H9 (cell line): ENCODE measurements around the gene STT3B. TPM values are rescaled to one million over a fixed set of nuclear protein-coding genes. Genes with fewer than 3 reads are reported as not detected.
"Not testable (repeated sequence)": the region's sequence is repeated elsewhere in the genome, so short reads cannot be mapped to it uniquely, and the experiment has no call there.

Source experiments
- DNase-seq: peaks from one replicate; pipeline ENCODE4 v3.0.0-alpha.2; 2017
- H2AFZ ChIP-seq: one replicate; pipeline ENCODE4 v1.6.1; 2013; ENCODE audit warnings: mild to moderate bottlenecking, low read length, control low read depth, moderate library complexity
- H2AK5ac ChIP-seq: 2 replicates; pipeline ENCODE4 v1.6.1; 2013; ENCODE audit warnings: low read length, control low read depth, mixed read lengths; ENCODE audit not compliant: insufficient read length
- H2BK120ac ChIP-seq: one replicate; pipeline ENCODE4 v1.6.1; 2013; ENCODE audit warnings: low read depth, mild to moderate bottlenecking, low read length, control low read depth, inconsistent platforms; ENCODE audit not compliant: poor library complexity, severe bottlenecking
- H2BK12ac ChIP-seq: 2 replicates; pipeline ENCODE4 v1.6.1; 2013; ENCODE audit warnings: low read length, control low read depth, mixed read lengths, low read depth; ENCODE audit not compliant: insufficient read length
- H2BK15ac ChIP-seq: 2 replicates; pipeline ENCODE4 v1.6.1; 2013; ENCODE audit warnings: low read depth, low read length, control low read depth
- H2BK20ac ChIP-seq: one replicate; pipeline ENCODE4 v1.6.1; 2013; ENCODE audit warnings: low read depth, mild to moderate bottlenecking, low read length, control low read depth, inconsistent platforms; ENCODE audit not compliant: poor library complexity, severe bottlenecking
- H2BK5ac ChIP-seq: 2 replicates; pipeline ENCODE4 v1.6.1; 2013; ENCODE audit warnings: low read length, control low read depth, mixed read lengths; ENCODE audit not compliant: insufficient read length
- H3K14ac ChIP-seq: 2 replicates; pipeline ENCODE4 v1.6.1; 2013; ENCODE audit warnings: low read length, control low read depth; ENCODE audit not compliant: insufficient read depth
- H3K18ac ChIP-seq: 2 replicates; pipeline ENCODE4 v1.6.1; 2013; ENCODE audit warnings: low read depth, mild to moderate bottlenecking, mixed read lengths, low read length, control low read depth; ENCODE audit not compliant: insufficient read length
- H3K23ac ChIP-seq: 2 replicates; pipeline ENCODE4 v1.6.1; 2013; ENCODE audit warnings: low read length, control low read depth, mixed read lengths, low read depth; ENCODE audit not compliant: insufficient read length
- H3K23me2 ChIP-seq: 2 replicates; pipeline ENCODE4 v1.6.1; 2013; ENCODE audit warnings: low read depth, mild to moderate bottlenecking, mixed read lengths, low read length, control low read depth; ENCODE audit not compliant: insufficient read length, poor library complexity, severe bottlenecking
- H3K27ac ChIP-seq: 2 replicates; pipeline ENCODE4 v1.5.1; 2013; ENCODE audit warnings: low read length, control low read depth, mixed read lengths, low read depth; ENCODE audit not compliant: insufficient read length
- H3K27me3 ChIP-seq: 2 replicates; pipeline ENCODE4 v1.6.1; 2013; ENCODE audit warnings: low read length, control low read depth, inconsistent platforms; ENCODE audit not compliant: insufficient read depth
- H3K4ac ChIP-seq: 2 replicates; pipeline ENCODE4 v1.6.1; 2013; ENCODE audit warnings: low read depth, mild to moderate bottlenecking, control low read depth, inconsistent platforms, low read length, moderate library complexity
- H3K4me1 ChIP-seq: 2 replicates; pipeline ENCODE4 v1.6.1; 2013; ENCODE audit warnings: low read length, control low read depth, inconsistent platforms; ENCODE audit not compliant: insufficient read depth
- H3K4me2 ChIP-seq: 2 replicates; pipeline ENCODE4 v1.6.1; 2013; ENCODE audit warnings: low read length, control low read depth, mixed read lengths; ENCODE audit not compliant: insufficient read length, insufficient read depth
- H3K56ac ChIP-seq: 2 replicates; pipeline ENCODE4 v1.6.1; 2013; ENCODE audit warnings: low read depth, mild to moderate bottlenecking, mixed read lengths, low read length, control low read depth; ENCODE audit not compliant: insufficient read length
- H3K79me1 ChIP-seq: 2 replicates; pipeline ENCODE4 v1.6.1; 2013; ENCODE audit warnings: low read depth, mild to moderate bottlenecking, moderate library complexity, low read length, control low read depth, inconsistent platforms; ENCODE audit not compliant: insufficient read depth, poor library complexity, severe bottlenecking
- H3K79me2 ChIP-seq: 2 replicates; pipeline ENCODE4 v1.6.1; 2013; ENCODE audit warnings: low read length, control low read depth, inconsistent platforms; ENCODE audit not compliant: insufficient read depth
- H3K9ac ChIP-seq: 2 replicates; pipeline ENCODE4 v1.6.1; 2013; ENCODE audit warnings: low read length, control low read depth, mixed read lengths; ENCODE audit not compliant: insufficient read length; ENCODE audit errors: extremely low read depth
- H3K9me3 ChIP-seq: one replicate; pipeline ENCODE4 v1.6.1; 2013; ENCODE audit warnings: low read depth, low read length, inconsistent platforms; ENCODE audit not compliant: control insufficient read depth
- H3T11ph ChIP-seq: one replicate; pipeline ENCODE4 v1.6.1; 2013; ENCODE audit warnings: mild to moderate bottlenecking, low read length, control low read depth, inconsistent platforms
- H4K20me1 ChIP-seq: one replicate; pipeline ENCODE4 v1.6.1; 2013; ENCODE audit not compliant: control insufficient read depth, insufficient read length, insufficient read depth
- H4K5ac ChIP-seq: 2 replicates; pipeline ENCODE4 v1.6.1; 2013; ENCODE audit warnings: low read depth, mild to moderate bottlenecking, mixed read lengths, low read length, control low read depth; ENCODE audit not compliant: insufficient read length
- H4K8ac ChIP-seq: replicated peaks from 2 replicates; pipeline ENCODE4 v1.6.1; 2013; ENCODE audit warnings: low read length, control low read depth, mixed read lengths, low read depth; ENCODE audit not compliant: insufficient read length
- H4K91ac ChIP-seq: 2 replicates; pipeline ENCODE4 v1.6.1; 2013; ENCODE audit warnings: low read depth, mild to moderate bottlenecking, moderate library complexity, mixed read lengths, low read length, control low read depth; ENCODE audit not compliant: insufficient read length
- H3K27ac Mint-ChIP-seq, 3 experiments: 2 replicates in 2 of 3; 3 replicates in 1 of 3; pipeline ENCODE4 v1.8.0; 2020 to 2021; ENCODE audit warnings: mixed read lengths in 3 of 3, mild to moderate bottlenecking in 1 of 3, moderate library complexity in 1 of 3
- H3K27me3 Mint-ChIP-seq: 2 replicates; pipeline ENCODE4 v1.8.0; 2021; ENCODE audit warnings: low read depth, mild to moderate bottlenecking, moderate library complexity, mixed read lengths
- H3K36me3 Mint-ChIP-seq, 3 experiments: 2 replicates in 2 of 3; 3 replicates in 1 of 3; pipeline ENCODE4 v1.8.0; 2020 to 2021; ENCODE audit warnings: low read depth in 3 of 3, mixed read lengths in 3 of 3; ENCODE audit not compliant: insufficient read depth in 1 of 3
- H3K4me1 Mint-ChIP-seq, 2 experiments: 2 replicates each; pipeline ENCODE4 v1.8.0; 2020; ENCODE audit warnings: mixed read lengths in 2 of 2
- H3K4me3 Mint-ChIP-seq, 2 experiments: 2 replicates in 1 of 2; 3 replicates in 1 of 2; pipeline ENCODE4 v1.8.0; 2020 to 2021; ENCODE audit warnings: mild to moderate bottlenecking in 2 of 2, mixed read lengths in 2 of 2, moderate library complexity in 1 of 2
- H3K9me3 Mint-ChIP-seq, 2 experiments: 2 replicates in 1 of 2; 3 replicates in 1 of 2; pipeline ENCODE4 v1.8.0; 2020; ENCODE audit warnings: mild to moderate bottlenecking in 2 of 2, mixed read lengths in 2 of 2, moderate library complexity in 1 of 2
- WGBS: extraction: QIAGEN DNeasy Blood & Tissue Kit; methylation state at CpG from one replicate; pipeline ENCODE4 v1.1.7; 2013; ENCODE audit warnings: missing lambda C conversion rate, low lambda C conversion rate, mixed read lengths; ENCODE audit not compliant: insufficient read length; ENCODE audit errors: extremely low coverage; 5-methylcytosine and 5-hydroxymethylcytosine counted together
- total RNA-seq: library from RNA; stranded (reverse); gene quantifications from 2 replicates; pipeline ENCODE4 v1.2.1, GENCODE V29; 2021
- TF ChIP-seq, protein P1 (sequence below): fragments of 200-600 bp; sonication (generic); conservative IDR thresholded peaks from 3 replicates; pipeline ENCODE4 v1.8.0; 2021; ENCODE audit warnings: antibody characterized with exemption, mild to moderate bottlenecking

Gene STT3B
- total RNA-seq, 1 experiment from 2014 or later: 79.9 TPM

DNA sequence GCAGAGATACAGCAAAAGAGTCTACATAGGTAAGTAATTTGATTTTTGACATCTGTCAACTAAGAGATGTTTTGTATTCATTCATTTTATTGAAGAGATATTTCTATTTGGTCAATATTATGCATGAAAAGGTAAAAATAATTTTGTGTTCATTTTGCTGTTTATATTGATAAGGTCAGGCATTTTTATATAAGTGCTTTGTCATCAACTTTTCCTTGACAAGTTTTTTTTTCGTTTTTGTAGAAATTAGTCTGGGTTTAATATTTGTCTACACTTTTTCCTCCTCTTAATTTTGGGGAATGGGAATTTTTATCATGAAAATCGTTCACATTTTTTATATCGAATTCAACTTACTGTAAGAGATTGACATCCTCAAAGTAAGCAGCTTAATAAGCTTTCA, 67.7 kb downstream of the STT3B start:
- Mint-ChIP-seq H3K4me1 (no peaks in the 10 kb centered on the region), H3K4me3 (no peak overlapping the region), H3K27ac (no peak overlapping the region), H3K27me3 (no peaks in the 10 kb centered on the region), H3K36me3 (peaks cover 32 to 43% (median 36%) of the 10 kb centered on the region in 3 experiments), H3K9me3 (peaks cover 11 to 13% of the 10 kb centered on the region in 2 experiments)
- Histone ChIP-seq H2BK15ac (no peak overlapping the region), H3K9me3 (no peaks in the 10 kb centered on the region), H4K91ac (no peak overlapping the region), H3K4me1 (no peaks in the 10 kb centered on the region), H2BK12ac (no peak overlapping the region), H3K23ac (no peak overlapping the region), H3K79me2 (no peaks in the 10 kb centered on the region), H3K18ac (no peak overlapping the region), H4K20me1 (no peaks in the 10 kb centered on the region), H3K9ac (no peak overlapping the region), H3K23me2 (no peaks in the 10 kb centered on the region), H2AK5ac (no peak overlapping the region), H2AFZ (no peak overlapping the region), H3K56ac (no peak overlapping the region), H3K27ac (no peak overlapping the region), H3T11ph (no peak overlapping the region), H3K14ac (no peak overlapping the region), H2BK120ac (no peak overlapping the region), H4K8ac (no peak overlapping the region), H2BK5ac (no peak overlapping the region), H3K4me2 (no peak overlapping the region), H2BK20ac (no peak overlapping the region), H3K79me1 (no peaks in the 10 kb centered on the region), H3K4ac (no peak overlapping the region), H3K27me3 (no peaks in the 10 kb centered on the region), H4K5ac (no peak overlapping the region)
- TF ChIP-seq, protein P1, sequence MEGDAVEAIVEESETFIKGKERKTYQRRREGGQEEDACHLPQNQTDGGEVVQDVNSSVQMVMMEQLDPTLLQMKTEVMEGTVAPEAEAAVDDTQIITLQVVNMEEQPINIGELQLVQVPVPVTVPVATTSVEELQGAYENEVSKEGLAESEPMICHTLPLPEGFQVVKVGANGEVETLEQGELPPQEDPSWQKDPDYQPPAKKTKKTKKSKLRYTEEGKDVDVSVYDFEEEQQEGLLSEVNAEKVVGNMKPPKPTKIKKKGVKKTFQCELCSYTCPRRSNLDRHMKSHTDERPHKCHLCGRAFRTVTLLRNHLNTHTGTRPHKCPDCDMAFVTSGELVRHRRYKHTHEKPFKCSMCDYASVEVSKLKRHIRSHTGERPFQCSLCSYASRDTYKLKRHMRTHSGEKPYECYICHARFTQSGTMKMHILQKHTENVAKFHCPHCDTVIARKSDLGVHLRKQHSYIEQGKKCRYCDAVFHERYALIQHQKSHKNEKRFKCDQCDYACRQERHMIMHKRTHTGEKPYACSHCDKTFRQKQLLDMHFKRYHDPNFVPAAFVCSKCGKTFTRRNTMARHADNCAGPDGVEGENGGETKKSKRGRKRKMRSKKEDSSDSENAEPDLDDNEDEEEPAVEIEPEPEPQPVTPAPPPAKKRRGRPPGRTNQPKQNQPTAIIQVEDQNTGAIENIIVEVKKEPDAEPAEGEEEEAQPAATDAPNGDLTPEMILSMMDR: no peak
- DNase-seq: no peak
- no CpG with 5 or more reads among the region's 3 CpGs for WGBS

DNA sequence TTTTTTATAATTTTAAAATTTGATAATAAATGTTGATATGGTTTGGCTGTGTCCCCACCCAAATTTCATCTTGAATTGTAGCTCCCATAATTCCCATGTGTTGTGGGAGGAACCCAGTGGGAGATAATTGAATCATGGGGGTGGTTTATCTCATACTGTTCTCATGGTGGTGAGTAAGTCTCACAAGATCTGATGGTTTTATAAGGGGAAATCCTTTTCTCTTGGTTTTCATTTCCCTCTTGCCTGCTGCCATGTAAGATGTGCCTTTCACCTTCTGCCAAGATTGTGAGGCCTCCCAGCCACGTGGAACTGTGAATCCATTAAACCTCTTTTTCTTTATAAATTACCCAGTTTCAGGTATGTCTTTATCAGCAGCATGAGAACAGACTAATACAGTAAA, 72.6 kb downstream of the STT3B start:
- H3K23me2 ChIP-seq, H3K9me3 ChIP-seq, H2BK120ac ChIP-seq, H3K27me3 ChIP-seq, H3K14ac ChIP-seq, H4K8ac ChIP-seq, H3K4me2 ChIP-seq, H4K91ac ChIP-seq, H3K79me2 ChIP-seq, H3K4me1 ChIP-seq, H2BK15ac ChIP-seq, H3K56ac ChIP-seq, H3K79me1 ChIP-seq, H3K4ac ChIP-seq, H3K27me3 Mint-ChIP-seq, DNase-seq, H4K5ac ChIP-seq, H3K9ac ChIP-seq, H2AK5ac ChIP-seq, H3K27ac ChIP-seq, H2BK5ac ChIP-seq, H3K23ac ChIP-seq, H2AFZ ChIP-seq, H3T11ph ChIP-seq, H3K27ac Mint-ChIP-seq, H3K4me3 Mint-ChIP-seq, H3K18ac ChIP-seq, H4K20me1 ChIP-seq, H2BK12ac ChIP-seq, H2BK20ac ChIP-seq, H3K4me1 Mint-ChIP-seq: not testable (repeated sequence)
- no CpG with 5 or more reads among the region's 1 CpG for WGBS
- Mint-ChIP-seq H3K9me3 (peaks cover 34 to 38% of the 10 kb centered on the region in 2 experiments), H3K36me3 (peaks cover 61 to 66% (median 65%) of the 10 kb centered on the region in 3 experiments)
